Common myeloid progenitor, CD34-positive (primary cell): ENCODE data around the gene CFAP43.

Source experiments
- CTCF ChIA-PET: fragments of 350-600 bp; sonication (Branson Sonifier 250); formaldehyde crosslinking; loops from one replicate; lab custom pipeline; 2021; ENCODE audit warnings: antibody characterized with exemption; lab: Charles Lee
- POLR2A ChIA-PET: fragments of 350-600 bp; sonication (Branson Sonifier 250); formaldehyde crosslinking; loops from one replicate; lab custom pipeline; 2021; ENCODE audit warnings: antibody characterized with exemption; lab: Charles Lee
- DNase-seq, 3 donors: peaks; one replicate each; pipeline versions ENCODE4 v3.0.0 to v3.0.0-alpha.2; 2013
- H3K27ac ChIP-seq, 2 experiments: 1 replicate in 1 of 2; 2 replicates in 1 of 2; pipeline ENCODE4 v1.7.0; 2013; ENCODE audit warnings: inconsistent platforms in 2 of 2, low read length in 2 of 2, mild to moderate bottlenecking in 2 of 2, low read depth in 1 of 2, moderate library complexity in 1 of 2; ENCODE audit not compliant: severe bottlenecking in 2 of 2, insufficient read depth in 1 of 2, poor library complexity in 1 of 2
- H3K27me3 ChIP-seq, 5 experiments: replicated peaks in 2 of 5; 1 replicate in 3 of 5; 2 replicates in 2 of 5; pipeline versions ENCODE4 v1.6.1 to v1.7.0; 2013; ENCODE audit warnings: low read length in 4 of 5, mild to moderate bottlenecking in 2 of 5, moderate library complexity in 2 of 5, inconsistent platforms in 1 of 5; ENCODE audit not compliant: insufficient read depth in 5 of 5, control insufficient read depth in 4 of 5
- H3K36me3 ChIP-seq, 4 experiments: 1 replicate in 2 of 4; 2 replicates in 2 of 4; pipeline versions ENCODE4 v1.6.1 to v1.7.0; 2013; ENCODE audit warnings: low read length in 3 of 4, control low read depth in 1 of 4, mild to moderate bottlenecking in 1 of 4; ENCODE audit not compliant: control insufficient read depth in 4 of 4, insufficient read depth in 4 of 4
- H3K4me1 ChIP-seq, 4 experiments: 1 replicate in 3 of 4; 2 replicates in 1 of 4; pipeline versions ENCODE4 v1.6.1 to v1.7.1; 2013; ENCODE audit warnings: low read length in 3 of 4, mild to moderate bottlenecking in 3 of 4, control low read depth in 1 of 4, inconsistent platforms in 1 of 4, moderate library complexity in 1 of 4; ENCODE audit not compliant: control insufficient read depth in 4 of 4, insufficient read depth in 4 of 4; ENCODE audit errors: control extremely low read depth in 1 of 4
- H3K4me3 ChIP-seq, 7 experiments: 1 replicate in 4 of 7; 2 replicates in 3 of 7; pipeline versions ENCODE4 v1.5.1 to v1.7.0; 2013; ENCODE audit warnings: mild to moderate bottlenecking in 7 of 7, low read length in 6 of 7, moderate library complexity in 6 of 7, inconsistent platforms in 2 of 7, low read depth in 2 of 7, control low read depth in 1 of 7; ENCODE audit not compliant: insufficient read depth in 4 of 7, control insufficient read depth in 1 of 7; ENCODE audit errors: extremely low read depth in 1 of 7
- H3K9me3 ChIP-seq, 5 experiments: 1 replicate in 4 of 5; 2 replicates in 1 of 5; pipeline versions ENCODE4 v1.6.1 to v1.7.1; 2013; ENCODE audit warnings: low read length in 4 of 5, mild to moderate bottlenecking in 2 of 5, inconsistent platforms in 1 of 5, low read depth in 1 of 5, moderate library complexity in 1 of 5; ENCODE audit not compliant: control insufficient read depth in 4 of 5, insufficient read depth in 2 of 5; ENCODE audit errors: control extremely low read depth in 1 of 5
- WGBS: methylation state at CpG from one replicate; pipeline ENCODE4 v1.1.5; 2013; ENCODE audit not compliant: insufficient coverage; 5-methylcytosine and 5-hydroxymethylcytosine counted together

The CFAP43 gene

GRCh38 chr10:104099941-104100340, 132.2 kb downstream of the CFAP43 start:
- POLR2A ChIA-PET = interaction anchor here (1.2 kb wide), 1 partner anchor 22 kb away, joined by 3 read pairs; the partner anchor contains the start of gene SFR1
- CTCF ChIA-PET = interaction anchor here (0.8 to 1.4 kb wide), 3 partner anchors 27 to 106 kb away, joined by 3 to 4 read pairs (median 4); no protein-coding TSS in a partner anchor
- H3K27ac ChIP-seq = no peak overlapping the region

GRCh38 chr10:104099269-104099668, 132.9 kb downstream of the CFAP43 start:
- peaks cover 0 to 8% (median 3%) of the 10 kb centered on the region in 5 experiments for H3K9me3 ChIP-seq
- POLR2A ChIA-PET = interaction anchor here (0.5 to 1.2 kb wide), 2 partner anchors 15 to 23 kb away, joined by 3 read pairs; partner anchors contain the start of gene SFR1
- no peak overlapping the region for H3K4me3 ChIP-seq
- H3K36me3 ChIP-seq = no peaks in the 10 kb centered on the region
- no CpG with 5 or more reads among the region's 3 CpGs for WGBS
- no peak overlapping the region for H3K27ac ChIP-seq
- H3K27me3 ChIP-seq = no peaks in the 10 kb centered on the region
- no peak for DNase-seq
- H3K4me1 ChIP-seq = no peaks in the 10 kb centered on the region
- CTCF ChIA-PET = interaction anchor here (0.8 to 1.4 kb wide), 3 partner anchors 27 to 106 kb away, joined by 3 to 4 read pairs (median 4); no protein-coding TSS in a partner anchor

More at GRCh38 chr10:104099941-104100340, 132.2 kb downstream of the CFAP43 start:
- DNase-seq = no peak
- Histone ChIP-seq H3K36me3 (no peaks in the 10 kb centered on the region), H3K9me3 (peaks cover 0 to 8% (median 3%) of the 10 kb centered on the region in 5 experiments), H3K4me3 (no peak overlapping the region), H3K27me3 (no peaks in the 10 kb centered on the region), H3K4me1 (no peaks in the 10 kb centered on the region)

- POLR2A ChIA-PET = no interaction called here
- H3K27me3 ChIP-seq = no peaks in the 10 kb centered on the region
- H3K4me1 ChIP-seq = no peaks in the 10 kb centered on the region
- CTCF ChIA-PET = interaction anchor here (1.0 to 1.1 kb wide), 2 partner anchors 9 to 60 kb away, joined by 3 read pairs; no protein-coding TSS in a partner anchor
- no peak overlapping the region for H3K4me3 ChIP-seq
- peaks cover 0 to 8% (median 3%) of the 10 kb centered on the region in 5 experiments for H3K9me3 ChIP-seq
- no peak overlapping the region for H3K27ac ChIP-seq
- no peaks in the 10 kb centered on the region for H3K36me3 ChIP-seq
- WGBS = no CpG with 5 or more reads among the region's 4 CpGs
- DNase-seq = no peak
Observed at GRCh38 chr10:104098358-104098925, 133.7 kb downstream of the CFAP43 start.

- ChIA-PET POLR2A (no interaction called here), CTCF (no interaction called here)
- Histone ChIP-seq H3K4me3 (no peak overlapping the region), H3K4me1 (no peaks in the 10 kb centered on the region), H3K9me3 (peaks cover 0 to 8% (median 3%) of the 10 kb centered on the region in 5 experiments), H3K27ac (no peak overlapping the region), H3K27me3 (no peaks in the 10 kb centered on the region), H3K36me3 (no peaks in the 10 kb centered on the region)
- DNase-seq = no peak
- WGBS = 100% methylated on average over 1 of the region's 2 CpGs
Observed at GRCh38 chr10:104096692-104097091, 135.5 kb downstream of the CFAP43 start.

- Histone ChIP-seq H3K9me3 (peaks cover 0 to 8% (median 3%) of the 10 kb centered on the region in 5 experiments), H3K27me3 (no peaks in the 10 kb centered on the region), H3K27ac (no peak overlapping the region), H3K4me3 (no peak overlapping the region), H3K36me3 (no peaks in the 10 kb centered on the region), H3K4me1 (no peaks in the 10 kb centered on the region)
- CTCF ChIA-PET = interaction anchor here (0.6 kb wide), 1 partner anchor 182 kb away, joined by 3 read pairs; no protein-coding TSS in a partner anchor
- DNase-seq = no peak
- POLR2A ChIA-PET = no interaction called here
Observed at GRCh38 chr10:104092749-104093148, 139.4 kb downstream of the CFAP43 start.

- H3K27ac ChIP-seq = no peak overlapping the region
- H3K4me3 ChIP-seq = no peak overlapping the region
- ChIA-PET POLR2A (no interaction called here), CTCF (no interaction called here)
- H3K9me3 ChIP-seq = no peaks in the 10 kb centered on the region
- no peaks in the 10 kb centered on the region for H3K36me3 ChIP-seq
- no peak for DNase-seq
- no peaks in the 10 kb centered on the region for H3K27me3 ChIP-seq
- H3K4me1 ChIP-seq = no peaks in the 10 kb centered on the region
- 100% methylated on average over 2 of the region's 2 CpGs for WGBS
Observed at GRCh38 chr10:104090611-104091010, 141.6 kb downstream of the CFAP43 start.

GRCh38 chr10:104089621-104090020, 142.5 kb downstream of the CFAP43 start:
- Histone ChIP-seq H3K27me3 (no peaks in the 10 kb centered on the region), H3K36me3 (no peaks in the 10 kb centered on the region), H3K4me3 (no peak overlapping the region), H3K4me1 (no peaks in the 10 kb centered on the region), H3K27ac (no peak overlapping the region), H3K9me3 (no peaks in the 10 kb centered on the region)
- CTCF ChIA-PET = interaction anchor here (0.7 kb wide), 1 partner anchor 22 kb away, joined by 3 read pairs; no protein-coding TSS in a partner anchor
- POLR2A ChIA-PET = interaction anchor here (0.5 kb wide), 1 partner anchor 23 kb away, joined by 3 read pairs; no protein-coding TSS in a partner anchor
- WGBS = 100% methylated on average over 3 of the region's 3 CpGs
- DNase-seq = no peak
